CD14-positive monocyte (primary cell): Measurements from ENCODE around the gene NRXN3. TPM values are rescaled to one million over a fixed set of nuclear protein-coding genes. Genes with fewer than 3 reads are reported as not detected.

Experiments
- DNase-seq, 3 donors: peaks; one replicate each; pipeline ENCODE4 v3.0.0-alpha.2; 2011 to 2022
- H2AFZ ChIP-seq: 2 replicates; pipeline ENCODE4 v1.6.0; 2012; ENCODE audit warnings: mild to moderate bottlenecking, low read depth, low read length, inconsistent platforms; ENCODE audit not compliant: insufficient read depth, poor library complexity, severe bottlenecking
- H3K27ac ChIP-seq, 2 donors: 1 replicate in 1 of 2; 2 replicates in 1 of 2; pipeline ENCODE4 v1.5.1; 2012 to 2013; ENCODE audit warnings: low read length in 2 of 2, control low read depth in 1 of 2, inconsistent platforms in 1 of 2, low read depth in 1 of 2, mild to moderate bottlenecking in 1 of 2
- H3K27me3 ChIP-seq, 2 donors: one replicate each; pipeline versions ENCODE4 v1.6.0 to v1.6.1; 2011 to 2013; ENCODE audit warnings: low read length in 2 of 2; ENCODE audit not compliant: control insufficient read depth in 2 of 2, insufficient read depth in 2 of 2
- H3K36me3 ChIP-seq, 2 donors: replicated peaks in 1 of 2; 1 replicate in 1 of 2; 2 replicates in 1 of 2; pipeline versions ENCODE4 v1.5.1 to v1.6.1; 2012 to 2013; ENCODE audit warnings: low read length in 2 of 2, control low read depth in 1 of 2, inconsistent platforms in 1 of 2, mild to moderate bottlenecking in 1 of 2; ENCODE audit not compliant: insufficient read depth in 2 of 2, control insufficient read depth in 1 of 2
- H3K4me1 ChIP-seq, 2 donors: 1 replicate in 1 of 2; 2 replicates in 1 of 2; pipeline versions ENCODE4 v1.5.1 to v1.6.1; 2012 to 2013; ENCODE audit warnings: low read length in 2 of 2, control low read depth in 1 of 2, inconsistent platforms in 1 of 2, mild to moderate bottlenecking in 1 of 2, moderate library complexity in 1 of 2; ENCODE audit not compliant: insufficient read depth in 2 of 2, control insufficient read depth in 1 of 2
- H3K4me2 ChIP-seq: replicated peaks from 2 replicates; pipeline ENCODE3; 2012; ENCODE audit warnings: low read length, moderate library complexity, mild to moderate bottlenecking; ENCODE audit not compliant: poor library complexity, severe bottlenecking; ENCODE audit errors: extremely low read depth
- H3K4me3 ChIP-seq, 3 experiments: fragments of 200-600 bp in 1 of 3; sonication (generic) in 1 of 3; replicated peaks in 1 of 3; 1 replicate in 2 of 3; 2 replicates in 1 of 3; pipeline ENCODE4 v1.5.1; 2011 to 2013; ENCODE audit warnings: low read length in 3 of 3, mild to moderate bottlenecking in 3 of 3, control low read depth in 2 of 3, low read depth in 2 of 3, inconsistent platforms in 1 of 3, moderate library complexity in 1 of 3
- H3K79me2 ChIP-seq: 2 replicates; pipeline ENCODE4 v1.6.0; 2012; ENCODE audit warnings: mild to moderate bottlenecking, control low read depth, inconsistent platforms, low read length, moderate library complexity; ENCODE audit not compliant: insufficient read depth
- H3K9ac ChIP-seq: 2 replicates; pipeline ENCODE4 v1.6.0; 2017; ENCODE audit warnings: low read length, mild to moderate bottlenecking; ENCODE audit not compliant: insufficient read depth, poor library complexity, severe bottlenecking
- H3K9me3 ChIP-seq, 2 donors: replicated peaks in 1 of 2; 1 replicate in 1 of 2; 2 replicates in 1 of 2; pipeline versions ENCODE4 v1.5.1 to v1.6.1; 2012 to 2013; ENCODE audit warnings: low read length in 2 of 2, control low read depth in 1 of 2; ENCODE audit not compliant: control insufficient read depth in 1 of 2, insufficient read depth in 1 of 2
- H4K20me1 ChIP-seq: 2 replicates; pipeline ENCODE4 v1.6.0; 2012; ENCODE audit warnings: mild to moderate bottlenecking, low read length, control low read depth, moderate library complexity; ENCODE audit not compliant: insufficient read depth
- H3K27ac Mint-ChIP-seq, 7 donors: one replicate each; pipeline ENCODE4 v1.8.0; 2020; ENCODE audit warnings: mild to moderate bottlenecking in 7 of 7, mixed read lengths in 7 of 7, moderate library complexity in 6 of 7, inconsistent platforms in 2 of 7
- H3K27me3 Mint-ChIP-seq, 3 donors: one replicate each; pipeline ENCODE4 v1.8.0; 2021 to 2022; ENCODE audit warnings: low read depth in 3 of 3, mild to moderate bottlenecking in 3 of 3, mixed read lengths in 3 of 3, moderate library complexity in 3 of 3, inconsistent platforms in 1 of 3
- H3K36me3 Mint-ChIP-seq, 2 donors: one replicate each; pipeline ENCODE4 v1.8.0; 2020; ENCODE audit warnings: mixed read lengths in 2 of 2, inconsistent platforms in 1 of 2, mild to moderate bottlenecking in 1 of 2
- H3K4me1 Mint-ChIP-seq: one replicate; pipeline ENCODE4 v1.8.0; 2020; ENCODE audit warnings: mild to moderate bottlenecking, mixed read lengths
- H3K4me3 Mint-ChIP-seq, 2 donors: one replicate each; pipeline ENCODE4 v1.8.0; 2020; ENCODE audit warnings: mild to moderate bottlenecking in 2 of 2, mixed read lengths in 2 of 2, moderate library complexity in 1 of 2
- H3K9me3 Mint-ChIP-seq, 7 donors: one replicate each; pipeline ENCODE4 v1.8.0; 2020 to 2022; ENCODE audit warnings: mixed read lengths in 7 of 7, mild to moderate bottlenecking in 6 of 7, moderate library complexity in 6 of 7, inconsistent platforms in 2 of 7
- CTCF ChIP-seq: fragments of 200-600 bp; IDR thresholded peaks from one replicate; pipeline ENCODE4 v1.8.0; 2022; ENCODE audit warnings: antibody characterized with exemption, mild to moderate bottlenecking
- WGBS: methylation state at CpG from one replicate; pipeline ENCODE4 v1.1.5; 2013; ENCODE audit warnings: missing lambda C conversion rate; ENCODE audit not compliant: insufficient coverage; 5-methylcytosine and 5-hydroxymethylcytosine counted together
- intact Hi-C, 2 donors: fragments of 100-400 bp; cut with micrococcal nuclease; formaldehyde crosslinking; loops; one replicate each; pipeline versions ENCODE4 v1.15.0 to v1.15.1; 2023
- polyA plus RNA-seq, 3 donors: library from polyadenylated mRNA; depleted of rRNA in 1 of 3; unstranded in 2 of 3; stranded (reverse) in 1 of 3; fragments of 300-500 nt in 2 of 3; fragments of >200 nt in 1 of 3; fragmentation: Illumina TruSeq in 2 of 3; gene quantifications; 1 replicate in 2 of 3; 2 replicates in 1 of 3; pipeline ENCODE4 v1.2.3, GENCODE V29; 2012 to 2021

Gene NRXN3
- polyA plus RNA-seq, 3 donors = not detected

GRCh38 chr14:78978896-78979295 is 808.7 kb downstream of the NRXN3 start:
- TF ChIP-seq CTCF = no peak
- Histone ChIP-seq H3K79me2 (no peaks in the 10 kb centered on the region), H3K9ac (no peak overlapping the region), H3K9me3 (no peaks in the 10 kb centered on the region), H2AFZ (no peak overlapping the region), H3K4me3 (no peak overlapping the region), H3K27ac (no peak overlapping the region), H3K4me2 (no peak overlapping the region), H3K27me3 (no peaks in the 10 kb centered on the region), H4K20me1 (no peaks in the 10 kb centered on the region), H3K4me1 (no peaks in the 10 kb centered on the region), H3K36me3 (no peaks in the 10 kb centered on the region)
- Mint-ChIP-seq H3K36me3 (no peaks in the 10 kb centered on the region), H3K9me3 (peaks cover 0 to 2% (median 0%) of the 10 kb centered on the region in 7 donors), H3K4me3 (no peak overlapping the region), H3K4me1 (no peaks in the 10 kb centered on the region), H3K27me3 (peaks cover 0 to 5% (median 0%) of the 10 kb centered on the region in 3 donors), H3K27ac (no peak overlapping the region)
- DNase-seq = no peak
- WGBS = 80% methylated on average over 1 of the region's 2 CpGs
- intact Hi-C loops = loop anchor here in 1 of 2 donors (10.0 kb wide), 1 partner anchor 1866 kb away; no protein-coding TSS in a partner anchor

- Mint-ChIP-seq H3K4me3 (no peak overlapping the region), H3K36me3 (no peaks in the 10 kb centered on the region), H3K9me3 (peaks cover 0 to 2% (median 0%) of the 10 kb centered on the region in 7 donors), H3K27ac (no peak overlapping the region), H3K4me1 (no peaks in the 10 kb centered on the region), H3K27me3 (peaks cover 0 to 3% (median 2%) of the 10 kb centered on the region in 3 donors)
- Histone ChIP-seq H4K20me1 (no peaks in the 10 kb centered on the region), H3K4me1 (no peaks in the 10 kb centered on the region), H3K9me3 (no peaks in the 10 kb centered on the region), H3K79me2 (no peaks in the 10 kb centered on the region), H3K36me3 (no peaks in the 10 kb centered on the region), H2AFZ (no peak overlapping the region), H3K27ac (no peak overlapping the region), H3K27me3 (no peaks in the 10 kb centered on the region), H3K9ac (no peak overlapping the region), H3K4me3 (no peak overlapping the region), H3K4me2 (no peak overlapping the region)
- TF ChIP-seq CTCF = no peak
- DNase-seq = no peak
- no CpG with 5 or more reads among the region's 2 CpGs for WGBS
- intact Hi-C loops = no loop called here
These were observed 812.4 kb downstream of the NRXN3 start for GRCh38 chr14:78982551-78982950.
